ENCODE data around the gene ONECUT2. TPM values are rescaled to one million over a fixed set of nuclear protein-coding genes. Genes with fewer than 3 reads are reported as not detected.

The ONECUT2 gene
- total and polyA plus RNA-seq, 9 of the 15 experiments (the other 6 are each of a cell fraction or from before 2014, with no cell fraction given): 0.27 to 2.5 (median 0.83) TPM

DNA sequence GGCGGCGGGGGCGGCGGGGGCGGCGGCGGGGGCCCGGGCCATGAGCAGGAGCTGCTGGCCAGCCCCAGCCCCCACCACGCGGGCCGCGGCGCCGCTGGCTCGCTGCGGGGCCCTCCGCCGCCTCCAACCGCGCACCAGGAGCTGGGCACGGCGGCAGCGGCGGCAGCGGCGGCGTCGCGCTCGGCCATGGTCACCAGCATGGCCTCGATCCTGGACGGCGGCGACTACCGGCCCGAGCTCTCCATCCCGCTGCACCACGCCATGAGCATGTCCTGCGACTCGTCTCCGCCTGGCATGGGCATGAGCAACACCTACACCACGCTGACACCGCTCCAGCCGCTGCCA lies 644 bp downstream of the ONECUT2 start:
- peaks cover 11 to 12% of the 10 kb centered on the region in 2 experiments; a peak in 4 of 5 replicates for H3K27me3 ChIP-seq (ENCODE audit: control insufficient read depth in 2 of 2, insufficient read depth in 2 of 2, low read length in 2 of 2)
- intact Hi-C loops (cut with micrococcal nuclease) (no loop called here), in situ Hi-C loops (cut with MboI) (no loop called here)
- H3K4me1 ChIP-seq (replicated peaks in 1 of 2; ENCODE audit: control insufficient read depth in 2 of 2, insufficient read depth in 2 of 2, low read length in 2 of 2): peaks cover 2 to 34% of the 10 kb centered on the region in 2 experiments; a peak in 4 of 5 replicates
- POLR2A ChIA-PET: interaction anchor here (1.0 kb wide), 1 partner anchor 115 kb away, joined by 3 read pairs; no protein-coding TSS in a partner anchor
- DNase-seq (ENCODE audit: extremely low read depth in 1 of 4, low spot score in 3 of 4) (no peak), ATAC-seq (no peak), FAIRE-seq (no peak)
- H3K9ac ChIP-seq (ENCODE audit: insufficient read depth in 1 of 2, low read depth in 2 of 2, low read length in 2 of 2): no peak overlapping the region
- no peaks in the 10 kb centered on the region for H4K20me1 ChIP-seq (replicated peaks; ENCODE audit: control insufficient read depth, insufficient read depth, low read length)
- no peak overlapping the region for H3K4me3 ChIP-seq
- H3K79me2 ChIP-seq (ENCODE audit: control insufficient read depth, insufficient read depth, low read length): no peaks in the 10 kb centered on the region
- H3K36me3 ChIP-seq (ENCODE audit: control insufficient read depth, insufficient read depth, low read length): no peaks in the 10 kb centered on the region
- no peak overlapping the region for H3K4me2 ChIP-seq (ENCODE audit: insufficient read depth, low read length)
- H3K9me3 ChIP-seq (replicated peaks; ENCODE audit: control insufficient read depth, insufficient read depth, low read depth, low read length): no peaks in the 10 kb centered on the region
- CTCF ChIA-PET (ENCODE audit: low intra/inter-chr PET ratio): no interaction called here
- H2AFZ ChIP-seq (ENCODE audit: low read depth, low read length): no peak overlapping the region
- H3K27ac ChIP-seq (ENCODE audit: extremely low read depth, low read depth, low read length): no peak overlapping the region
- TF ChIP-seq ZNF253 (CRISPR knock-in tag; conservative IDR thresholded peaks at IDR 0.05): no peak
- TF ChIP-seq, protein P1, sequence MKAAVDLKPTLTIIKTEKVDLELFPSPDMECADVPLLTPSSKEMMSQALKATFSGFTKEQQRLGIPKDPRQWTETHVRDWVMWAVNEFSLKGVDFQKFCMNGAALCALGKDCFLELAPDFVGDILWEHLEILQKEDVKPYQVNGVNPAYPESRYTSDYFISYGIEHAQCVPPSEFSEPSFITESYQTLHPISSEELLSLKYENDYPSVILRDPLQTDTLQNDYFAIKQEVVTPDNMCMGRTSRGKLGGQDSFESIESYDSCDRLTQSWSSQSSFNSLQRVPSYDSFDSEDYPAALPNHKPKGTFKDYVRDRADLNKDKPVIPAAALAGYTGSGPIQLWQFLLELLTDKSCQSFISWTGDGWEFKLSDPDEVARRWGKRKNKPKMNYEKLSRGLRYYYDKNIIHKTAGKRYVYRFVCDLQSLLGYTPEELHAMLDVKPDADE (conservative IDR thresholded peaks at IDR 0.05; ENCODE audit: control insufficient read depth, low read depth, low read length): no peak
- no peak for TF ChIP-seq ZNF121 (CRISPR knock-in tag; conservative IDR thresholded peaks at IDR 0.05)
- TF ChIP-seq ZNF408 (CRISPR knock-in tag; IDR thresholded peaks at IDR 0.05; ENCODE audit: low read depth): no peak
- no peak for TF ChIP-seq TCF3 (CRISPR knock-in tag; IDR thresholded peaks at IDR 0.05)
- TF ChIP-seq ZBTB17 (CRISPR knock-in tag; IDR thresholded peaks at IDR 0.05): no peak
- TF ChIP-seq, protein P2, sequence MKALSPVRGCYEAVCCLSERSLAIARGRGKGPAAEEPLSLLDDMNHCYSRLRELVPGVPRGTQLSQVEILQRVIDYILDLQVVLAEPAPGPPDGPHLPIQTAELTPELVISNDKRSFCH (CRISPR knock-in tag; IDR thresholded peaks at IDR 0.05): no peak
- TF ChIP-seq, protein P2 (tag; IDR thresholded peaks at IDR 0.05): no peak
- no peak for TF ChIP-seq HLTF (IDR thresholded peaks at IDR 0.05)
- TF ChIP-seq, protein P3, sequence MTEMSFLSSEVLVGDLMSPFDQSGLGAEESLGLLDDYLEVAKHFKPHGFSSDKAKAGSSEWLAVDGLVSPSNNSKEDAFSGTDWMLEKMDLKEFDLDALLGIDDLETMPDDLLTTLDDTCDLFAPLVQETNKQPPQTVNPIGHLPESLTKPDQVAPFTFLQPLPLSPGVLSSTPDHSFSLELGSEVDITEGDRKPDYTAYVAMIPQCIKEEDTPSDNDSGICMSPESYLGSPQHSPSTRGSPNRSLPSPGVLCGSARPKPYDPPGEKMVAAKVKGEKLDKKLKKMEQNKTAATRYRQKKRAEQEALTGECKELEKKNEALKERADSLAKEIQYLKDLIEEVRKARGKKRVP (CRISPR knock-in tag; IDR thresholded peaks at IDR 0.05): no peak
- no peaks in the 10 kb centered on the region for H3K9me1 ChIP-seq (ENCODE audit: control insufficient read depth, insufficient read depth, low read length)
- WGBS (ENCODE audit: insufficient coverage, low coverage, missing lambda C conversion rate): no CpG with 5 or more reads among the region's 44 CpGs
- BruUV-seq (replicated peaks): no TSS peak
